Activated B cell treated with CpG ODN at 0.5 μM for 24 hours (primary cell): ENCODE data around the gene OCA2. TPM values are rescaled to one million over a fixed set of nuclear protein-coding genes. Genes with fewer than 3 reads are reported as not detected.

Source experiments
- ATAC-seq: fragments of 200-7000 bp; cut with Tn5 transposase; one replicate; pipeline ENCODE4 v1.10.0; 2021; ENCODE audit warnings: low read depth, mild to moderate bottlenecking, moderate library complexity
- CTCF ChIA-PET: fragments of 350-600 bp; sonication (Branson Sonifier 250); formaldehyde crosslinking; loops from one replicate; lab custom pipeline; 2021; ENCODE audit warnings: antibody characterized with exemption; lab: Charles Lee
- POLR2A ChIA-PET: fragments of 350-600 bp; sonication (Branson Sonifier 250); formaldehyde crosslinking; loops from one replicate; lab custom pipeline; 2021; ENCODE audit warnings: antibody characterized with exemption; lab: Charles Lee
- DNase-seq: peaks from one replicate; pipeline ENCODE4 v3.0.0; 2022
- H3K27ac Mint-ChIP-seq: one replicate; pipeline ENCODE4 v1.8.0; 2020; ENCODE audit warnings: mixed read lengths
- H3K27me3 Mint-ChIP-seq: one replicate; pipeline ENCODE4 v1.8.0; 2021; ENCODE audit warnings: mixed read lengths
- H3K36me3 Mint-ChIP-seq: one replicate; pipeline ENCODE4 v1.8.0; 2021; ENCODE audit warnings: low read depth, mixed read lengths
- H3K4me1 Mint-ChIP-seq: one replicate; pipeline ENCODE4 v1.8.0; 2021; ENCODE audit warnings: mixed read lengths
- H3K4me3 Mint-ChIP-seq: one replicate; pipeline ENCODE4 v1.8.0; 2020; ENCODE audit warnings: mild to moderate bottlenecking, mixed read lengths
- H3K9me3 Mint-ChIP-seq: one replicate; pipeline ENCODE4 v1.8.0; 2020; ENCODE audit warnings: mixed read lengths
- CTCF ChIP-seq: fragments of 200-600 bp; IDR thresholded peaks from one replicate; pipeline ENCODE4 v1.8.0; 2022; ENCODE audit warnings: antibody characterized with exemption, mild to moderate bottlenecking
- intact Hi-C: fragments of 100-400 bp; cut with micrococcal nuclease; formaldehyde crosslinking; loops from one replicate; pipeline ENCODE4 v1.15.1; 2024
- total RNA-seq: library from RNA; stranded (reverse); gene quantifications from 2 replicates; pipeline ENCODE4 v1.2.3, GENCODE V29; 2022

The OCA2 gene
- total RNA-seq, 1 donor from 2014 or later, result not detected

DNA sequence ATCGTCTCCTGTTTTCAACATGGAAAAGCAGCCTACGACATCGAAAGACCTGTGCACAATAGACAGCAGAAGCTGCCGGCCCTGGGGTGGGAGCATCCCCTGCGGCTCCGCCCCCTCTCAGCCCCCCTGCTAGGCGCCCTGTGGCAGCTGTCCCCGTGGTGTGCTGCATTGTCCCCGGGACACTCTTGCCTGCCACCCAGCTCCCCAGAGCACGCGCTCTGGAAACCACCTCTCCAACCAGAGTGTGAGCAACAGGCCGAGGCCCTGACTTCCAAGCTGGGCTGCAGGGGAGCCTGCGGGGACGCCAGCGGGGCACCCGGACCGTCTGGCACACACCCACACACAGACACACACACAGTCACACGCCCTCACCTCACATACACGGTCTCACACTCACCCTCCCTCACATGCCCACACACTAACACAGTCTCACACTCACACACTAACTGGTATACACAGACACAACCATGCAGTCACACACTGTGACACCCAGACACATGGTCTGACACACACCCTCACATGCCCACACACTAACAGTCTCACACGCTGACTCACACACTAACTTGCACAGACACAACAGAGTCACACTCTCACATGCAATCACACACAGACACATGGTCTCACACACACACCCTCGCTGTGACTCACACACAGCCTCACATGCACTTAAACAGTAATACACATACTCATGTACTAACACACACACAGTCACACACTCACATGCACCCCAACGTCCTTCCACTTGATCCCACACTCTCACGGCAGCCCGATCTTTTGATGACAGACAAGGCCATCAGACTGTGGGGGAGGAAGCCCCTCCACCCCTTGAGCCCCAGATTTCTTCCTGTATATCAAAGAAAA lies 94.7 kb downstream of the OCA2 start:
- no peak overlapping the region for H3K27ac Mint-ChIP-seq
- H3K36me3 Mint-ChIP-seq, result no peaks in the 10 kb centered on the region
- peaks cover 2% of the 10 kb centered on the region for H3K9me3 Mint-ChIP-seq
- ChIA-PET CTCF (no interaction called here), POLR2A (no interaction called here)
- ATAC-seq, result no peak
- DNase-seq, result no peak
- H3K27me3 Mint-ChIP-seq, result no peaks in the 10 kb centered on the region
- no peaks in the 10 kb centered on the region for H3K4me1 Mint-ChIP-seq
- TF ChIP-seq CTCF, result no peak
- intact Hi-C loops, result no loop called here
- H3K4me3 Mint-ChIP-seq, result no peak overlapping the region

GRCh38 chr15:28003302-28004037 lies 95.6 kb downstream of the OCA2 start:
- no peaks in the 10 kb centered on the region for H3K27me3 Mint-ChIP-seq
- H3K9me3 Mint-ChIP-seq, result no peaks in the 10 kb centered on the region
- DNase-seq, result no peak
- CTCF ChIA-PET, result no interaction called here
- intact Hi-C loops, result no loop called here
- H3K36me3 Mint-ChIP-seq, result no peaks in the 10 kb centered on the region
- TF ChIP-seq CTCF, result no peak
- POLR2A ChIA-PET, result no interaction called here
- no peak overlapping the region for H3K4me3 Mint-ChIP-seq
- H3K4me1 Mint-ChIP-seq, result no peaks in the 10 kb centered on the region
- ATAC-seq, result no peak
- H3K27ac Mint-ChIP-seq, result no peak overlapping the region

- no peaks in the 10 kb centered on the region for H3K36me3 Mint-ChIP-seq
- CTCF ChIA-PET, result no interaction called here
- POLR2A ChIA-PET, result no interaction called here
- H3K27me3 Mint-ChIP-seq, result no peaks in the 10 kb centered on the region
- no peaks in the 10 kb centered on the region for H3K4me1 Mint-ChIP-seq
- no peaks in the 10 kb centered on the region for H3K9me3 Mint-ChIP-seq
- ATAC-seq (no peak), DNase-seq (no peak)
- no peak overlapping the region for H3K4me3 Mint-ChIP-seq
- intact Hi-C loops, result no loop called here
- no peak overlapping the region for H3K27ac Mint-ChIP-seq
- no peak for TF ChIP-seq CTCF
These were observed 96.2 kb downstream of the OCA2 start for GRCh38 chr15:28002867-28003266.

GRCh38 chr15:28002136-28002861 lies 96.8 kb downstream of the OCA2 start:
- Mint-ChIP-seq H3K4me3 (no peak overlapping the region), H3K27ac (no peak overlapping the region), H3K36me3 (no peaks in the 10 kb centered on the region), H3K4me1 (no peaks in the 10 kb centered on the region), H3K27me3 (no peaks in the 10 kb centered on the region), H3K9me3 (no peaks in the 10 kb centered on the region)
- DNase-seq, result no peak
- POLR2A ChIA-PET, result no interaction called here
- no peak for TF ChIP-seq CTCF
- ATAC-seq, result no peak
- CTCF ChIA-PET, result no interaction called here
- intact Hi-C loops, result no loop called here

GRCh38 chr15:28001641-28002040 lies 97.5 kb downstream of the OCA2 start:
- intact Hi-C loops, result no loop called here
- no peak overlapping the region for H3K4me3 Mint-ChIP-seq
- H3K27ac Mint-ChIP-seq, result no peak overlapping the region
- H3K4me1 Mint-ChIP-seq, result no peaks in the 10 kb centered on the region
- ChIA-PET POLR2A (no interaction called here), CTCF (no interaction called here)
- ATAC-seq (no peak), DNase-seq (no peak)
- no peaks in the 10 kb centered on the region for H3K36me3 Mint-ChIP-seq
- no peaks in the 10 kb centered on the region for H3K27me3 Mint-ChIP-seq
- H3K9me3 Mint-ChIP-seq, result peaks cover 4% of the 10 kb centered on the region
- no peak for TF ChIP-seq CTCF
